MM.1S (cell line): Measurements from ENCODE around the gene ZMIZ1.

Source experiments
- EZH2 ChIP-seq: fragments of 300-600 bp; sonication (generic); optimal IDR thresholded peaks from 2 replicates; pipeline ENCODE3; 2017; ENCODE audit warnings: low read depth, mild to moderate bottlenecking, antibody characterized with exemption, low read length, mixed read lengths
- TF ChIP-seq, protein P1 (sequence below): fragments of 300-600 bp; sonication (generic); IDR thresholded peaks from 2 replicates; pipeline ENCODE4 v1.5.1; 2016; ENCODE audit warnings: antibody characterized with exemption, low read length, mixed read lengths

DNA sequence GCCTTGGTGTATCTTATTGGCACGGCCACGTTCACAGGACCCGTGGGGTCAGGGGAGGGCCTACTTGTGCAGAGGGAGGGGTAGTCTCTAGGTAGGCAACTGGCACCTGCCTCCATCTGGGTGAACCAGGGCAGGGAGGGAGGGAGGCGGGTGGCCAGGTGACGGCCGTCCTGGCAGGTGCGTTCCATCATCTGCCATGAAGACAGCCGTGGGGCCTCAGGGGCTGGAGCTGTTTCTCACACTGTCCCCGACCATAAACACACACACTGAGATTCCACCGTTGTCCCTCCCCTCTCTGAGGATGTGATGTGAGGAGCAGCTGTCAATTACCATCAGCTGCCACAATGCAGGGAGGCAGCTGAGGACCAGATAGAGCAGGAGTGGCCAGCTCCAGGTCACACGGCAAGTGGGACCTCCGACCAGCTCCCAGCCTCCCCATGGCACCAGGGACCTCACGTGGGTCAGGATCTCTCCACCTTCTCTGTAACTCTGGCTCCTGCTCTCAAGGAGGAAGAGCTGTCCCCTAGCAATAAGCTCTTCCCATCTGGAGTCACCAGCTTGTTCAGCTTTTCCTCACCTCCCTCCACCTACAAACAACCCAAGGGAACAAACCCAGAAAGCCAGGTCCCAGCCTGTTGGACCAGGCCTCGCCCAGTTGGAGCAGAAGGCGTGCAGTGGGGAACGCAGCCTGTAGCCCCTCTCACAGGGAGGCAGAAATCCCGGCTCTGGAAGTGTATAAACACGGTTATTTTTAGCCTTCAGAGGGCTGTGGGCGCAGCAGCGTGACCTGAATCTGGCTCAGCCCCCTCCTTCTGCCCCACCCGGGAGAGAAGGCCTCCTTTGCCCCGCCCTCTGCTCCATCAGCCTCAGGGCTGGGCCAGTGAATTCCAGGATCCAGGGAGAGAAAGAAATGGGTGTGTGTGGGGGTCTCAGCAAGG lies 33.1 kb downstream of the ZMIZ1 start:
- TF ChIP-seq, protein P1, sequence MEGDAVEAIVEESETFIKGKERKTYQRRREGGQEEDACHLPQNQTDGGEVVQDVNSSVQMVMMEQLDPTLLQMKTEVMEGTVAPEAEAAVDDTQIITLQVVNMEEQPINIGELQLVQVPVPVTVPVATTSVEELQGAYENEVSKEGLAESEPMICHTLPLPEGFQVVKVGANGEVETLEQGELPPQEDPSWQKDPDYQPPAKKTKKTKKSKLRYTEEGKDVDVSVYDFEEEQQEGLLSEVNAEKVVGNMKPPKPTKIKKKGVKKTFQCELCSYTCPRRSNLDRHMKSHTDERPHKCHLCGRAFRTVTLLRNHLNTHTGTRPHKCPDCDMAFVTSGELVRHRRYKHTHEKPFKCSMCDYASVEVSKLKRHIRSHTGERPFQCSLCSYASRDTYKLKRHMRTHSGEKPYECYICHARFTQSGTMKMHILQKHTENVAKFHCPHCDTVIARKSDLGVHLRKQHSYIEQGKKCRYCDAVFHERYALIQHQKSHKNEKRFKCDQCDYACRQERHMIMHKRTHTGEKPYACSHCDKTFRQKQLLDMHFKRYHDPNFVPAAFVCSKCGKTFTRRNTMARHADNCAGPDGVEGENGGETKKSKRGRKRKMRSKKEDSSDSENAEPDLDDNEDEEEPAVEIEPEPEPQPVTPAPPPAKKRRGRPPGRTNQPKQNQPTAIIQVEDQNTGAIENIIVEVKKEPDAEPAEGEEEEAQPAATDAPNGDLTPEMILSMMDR = no peak
- TF ChIP-seq EZH2 = no peak
